Keratinocyte (primary cell): ENCODE data around the gene OGFRL1. TPM values are rescaled to one million over a fixed set of nuclear protein-coding genes. Genes with fewer than 3 reads are reported as not detected.

Experiments
- DNase-seq: peaks from one replicate; pipeline ENCODE4 v3.0.0-alpha.2; 2011; ENCODE audit warnings: low read depth, missing footprints, low spot score
- FAIRE-seq: peaks from 2 replicates; lab custom pipeline; 2011; peaks lifted over from hg19 to GRCh38; lab: Jason Lieb, UNC
- H2AFZ ChIP-seq: 2 replicates; pipeline ENCODE4 v1.6.0; 2012; ENCODE audit warnings: low read length, control low read depth, inconsistent platforms; ENCODE audit not compliant: control insufficient read depth
- H3K27ac ChIP-seq: 2 replicates; pipeline ENCODE4 v1.5.1; 2011; ENCODE audit warnings: low read length; ENCODE audit not compliant: control insufficient read depth, insufficient read depth
- H3K27me3 ChIP-seq: 3 replicates; pipeline ENCODE4 v1.6.0; 2011; ENCODE audit warnings: low read length; ENCODE audit not compliant: control insufficient read depth, insufficient read depth; ENCODE audit errors: extremely low read depth
- H3K36me3 ChIP-seq, 2 experiments: 2 replicates in 1 of 2; 3 replicates in 1 of 2; pipeline ENCODE4 v1.5.1; 2011; ENCODE audit warnings: low read length in 2 of 2, mild to moderate bottlenecking in 1 of 2; ENCODE audit not compliant: control insufficient read depth in 2 of 2, insufficient read depth in 2 of 2; ENCODE audit errors: extremely low read depth in 1 of 2
- H3K4me1 ChIP-seq: 3 replicates; pipeline ENCODE4 v1.5.1; 2011; ENCODE audit warnings: low read length; ENCODE audit not compliant: control insufficient read depth, insufficient read depth; ENCODE audit errors: extremely low read depth
- H3K4me2 ChIP-seq: 3 replicates; pipeline ENCODE4 v1.6.0; 2011; ENCODE audit warnings: low read depth, low read length; ENCODE audit not compliant: control insufficient read depth, insufficient read depth; ENCODE audit errors: extremely low read depth
- H3K4me3 ChIP-seq, 3 experiments: fragments of 200-600 bp in 1 of 3; sonication (generic) in 1 of 3; 2 replicates in 2 of 3; 3 replicates in 1 of 3; pipeline ENCODE4 v1.5.1; 2011 to 2016; ENCODE audit warnings: low read length in 3 of 3, mild to moderate bottlenecking in 3 of 3, control low read depth in 2 of 3, inconsistent platforms in 1 of 3, low read depth in 1 of 3, mixed read lengths in 1 of 3, mixed run types in 1 of 3, moderate library complexity in 1 of 3; ENCODE audit not compliant: control insufficient read depth in 2 of 3, insufficient read depth in 2 of 3; ENCODE audit errors: extremely low read depth in 1 of 3
- H3K79me2 ChIP-seq: 2 replicates; pipeline ENCODE4 v1.6.0; 2012; ENCODE audit warnings: low read length; ENCODE audit not compliant: control insufficient read depth, insufficient read depth
- H3K9ac ChIP-seq: 3 replicates; pipeline ENCODE4 v1.6.0; 2011; ENCODE audit warnings: low read length; ENCODE audit not compliant: control insufficient read depth, insufficient read depth; ENCODE audit errors: extremely low read depth
- H3K9me1 ChIP-seq: 3 replicates; pipeline ENCODE4 v1.6.0; 2011; ENCODE audit warnings: low read length; ENCODE audit not compliant: control insufficient read depth, insufficient read depth; ENCODE audit errors: extremely low read depth
- H3K9me3 ChIP-seq: 2 replicates; pipeline ENCODE4 v1.5.1; 2012; ENCODE audit warnings: low read depth, low read length; ENCODE audit not compliant: control insufficient read depth
- H4K20me1 ChIP-seq: 3 replicates; pipeline ENCODE4 v1.6.0; 2011; ENCODE audit warnings: low read length; ENCODE audit not compliant: control insufficient read depth, insufficient read depth; ENCODE audit errors: extremely low read depth
- EZH2 ChIP-seq: IDR thresholded peaks from one replicate; pipeline ENCODE4 v1.6.1; 2012; ENCODE audit warnings: inconsistent platforms, mild to moderate bottlenecking, low read length, moderate library complexity
- dilution Hi-C: fragments of 300-500 bp; cut with MboI; formaldehyde crosslinking; loops from one replicate; pipeline ENCODE4 v1.7.0; 2020; ENCODE audit warnings: low sequenced_read_pairs; ENCODE audit not compliant: extremely low pct_ligation_motif_present
- polyA plus RNA-seq, 5 experiments: library from polyadenylated mRNA; depleted of rRNA in 3 of 5; stranded (reverse) in 3 of 5; stranded (forward) in 1 of 5; unstranded in 1 of 5; fragments of >200 nt; gene quantifications; 1 replicate in 1 of 5; 2 replicates in 3 of 5; 3 replicates in 1 of 5; pipeline versions ENCODE4 v1.2.1 to v1.2.3, GENCODE V29; 2011 to 2012; ENCODE audit warnings: missing spikeins in 2 of 5, low read depth in 1 of 5, low replicate concordance in 1 of 5
- TF ChIP-seq, protein P1 (sequence below), 3 experiments: IDR thresholded peaks in 1 of 3; conservative IDR thresholded peaks in 1 of 3; optimal IDR thresholded peaks in 1 of 3; 2 replicates in 2 of 3; 3 replicates in 1 of 3; pipeline versions ENCODE3 to v1.5.1; 2011; ENCODE audit warnings: low read length in 3 of 3, mild to moderate bottlenecking in 3 of 3, moderate library complexity in 2 of 3, control low read depth in 1 of 3, inconsistent platforms in 1 of 3; ENCODE audit not compliant: insufficient read depth in 2 of 3; ENCODE audit errors: extremely low read depth in 1 of 3

OGFRL1 gene
- polyA plus RNA-seq, 1 donor (not counting 4 experiments of a cell fraction or from before 2014, with no cell fraction given), result 9.3 TPM

DNA sequence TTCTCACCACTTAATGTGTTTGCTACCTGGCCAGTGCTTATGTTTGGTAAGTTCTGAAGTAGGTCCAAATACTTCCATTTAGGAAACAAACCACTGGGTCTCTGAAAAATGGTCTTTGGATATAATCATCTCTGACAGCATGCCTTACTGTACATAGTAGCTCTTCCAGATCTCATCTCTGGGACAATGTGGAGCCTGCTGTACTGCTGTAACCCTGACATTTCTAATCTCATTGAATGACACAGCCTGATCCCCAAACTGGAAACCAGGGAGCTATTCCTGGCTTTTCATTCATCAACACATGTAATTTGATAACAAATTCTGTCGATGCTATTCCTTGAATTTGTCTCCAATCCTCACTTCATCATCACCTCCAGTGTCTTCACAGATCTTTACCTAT, 23.5 kb downstream of the OGFRL1 start:
- TF ChIP-seq, protein P1, sequence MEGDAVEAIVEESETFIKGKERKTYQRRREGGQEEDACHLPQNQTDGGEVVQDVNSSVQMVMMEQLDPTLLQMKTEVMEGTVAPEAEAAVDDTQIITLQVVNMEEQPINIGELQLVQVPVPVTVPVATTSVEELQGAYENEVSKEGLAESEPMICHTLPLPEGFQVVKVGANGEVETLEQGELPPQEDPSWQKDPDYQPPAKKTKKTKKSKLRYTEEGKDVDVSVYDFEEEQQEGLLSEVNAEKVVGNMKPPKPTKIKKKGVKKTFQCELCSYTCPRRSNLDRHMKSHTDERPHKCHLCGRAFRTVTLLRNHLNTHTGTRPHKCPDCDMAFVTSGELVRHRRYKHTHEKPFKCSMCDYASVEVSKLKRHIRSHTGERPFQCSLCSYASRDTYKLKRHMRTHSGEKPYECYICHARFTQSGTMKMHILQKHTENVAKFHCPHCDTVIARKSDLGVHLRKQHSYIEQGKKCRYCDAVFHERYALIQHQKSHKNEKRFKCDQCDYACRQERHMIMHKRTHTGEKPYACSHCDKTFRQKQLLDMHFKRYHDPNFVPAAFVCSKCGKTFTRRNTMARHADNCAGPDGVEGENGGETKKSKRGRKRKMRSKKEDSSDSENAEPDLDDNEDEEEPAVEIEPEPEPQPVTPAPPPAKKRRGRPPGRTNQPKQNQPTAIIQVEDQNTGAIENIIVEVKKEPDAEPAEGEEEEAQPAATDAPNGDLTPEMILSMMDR (optimal IDR thresholded peaks at IDR 0.05 in 1 of 3, IDR thresholded peaks at IDR 0.05 in 1 of 3, conservative IDR thresholded peaks at IDR 0.05 in 1 of 3; ENCODE audit: extremely low read depth in 1 of 3, insufficient read depth in 2 of 3, low read length in 3 of 3), result no peak
- TF ChIP-seq EZH2, result no peak
- FAIRE-seq (no peak), DNase-seq (no peak)
- H3K4me1 ChIP-seq, result no peaks in the 10 kb centered on the region
- no peaks in the 10 kb centered on the region for H3K9me1 ChIP-seq
- H3K9ac ChIP-seq, result no peak overlapping the region
- no peaks in the 10 kb centered on the region for H3K9me3 ChIP-seq
- no peaks in the 10 kb centered on the region for H4K20me1 ChIP-seq
- dilution Hi-C loops, result no loop called here
- H3K27ac ChIP-seq, result no peak overlapping the region
- no peak overlapping the region for H2AFZ ChIP-seq
- no peaks in the 10 kb centered on the region for H3K79me2 ChIP-seq
- H3K4me2 ChIP-seq, result no peak overlapping the region
- no peak overlapping the region for H3K4me3 ChIP-seq
- H3K36me3 ChIP-seq, result no peaks in the 10 kb centered on the region
- no peaks in the 10 kb centered on the region for H3K27me3 ChIP-seq

DNA sequence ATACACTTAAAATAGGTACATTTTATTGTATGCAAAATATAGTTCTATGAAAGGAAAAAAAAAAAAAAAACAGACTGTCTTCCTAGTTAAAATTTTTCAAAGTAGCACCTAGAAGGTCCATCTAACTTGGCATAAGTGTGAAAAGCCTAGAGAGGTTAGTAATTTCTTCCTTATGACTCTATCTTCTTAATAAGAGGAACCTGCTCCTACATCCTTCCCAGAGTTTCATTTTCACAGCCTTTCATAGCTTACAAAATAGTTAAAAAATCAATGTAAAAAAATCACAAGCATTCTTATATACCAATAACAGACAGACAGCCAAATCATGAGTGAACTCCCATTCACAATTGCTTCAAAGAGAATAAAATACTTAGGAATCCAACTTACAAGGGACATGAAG, 28.8 kb downstream of the OGFRL1 start:
- Histone ChIP-seq H2AFZ (no peak overlapping the region), H3K27ac (no peak overlapping the region), H3K9me1 (no peaks in the 10 kb centered on the region), H3K4me3 (no peak overlapping the region), H3K36me3 (no peaks in the 10 kb centered on the region), H3K4me2 (no peak overlapping the region), H3K9me3 (no peaks in the 10 kb centered on the region), H3K79me2 (no peaks in the 10 kb centered on the region), H4K20me1 (no peaks in the 10 kb centered on the region), H3K4me1 (no peaks in the 10 kb centered on the region), H3K9ac (no peak overlapping the region), H3K27me3 (no peaks in the 10 kb centered on the region)
- FAIRE-seq, result no peak
- dilution Hi-C loops, result no loop called here
- DNase-seq, result no peak
- TF ChIP-seq, protein P1 (optimal IDR thresholded peaks at IDR 0.05 in 1 of 3, IDR thresholded peaks at IDR 0.05 in 1 of 3, conservative IDR thresholded peaks at IDR 0.05 in 1 of 3; ENCODE audit: extremely low read depth in 1 of 3, insufficient read depth in 2 of 3, low read length in 3 of 3), result no peak
- TF ChIP-seq EZH2, result no peak
